HFFc6 (cell line): ENCODE results near the gene RBM33. TPM values are rescaled to one million over a fixed set of nuclear protein-coding genes. Genes with fewer than 3 reads are reported as not detected.

Source experiments
- DNase-seq: peaks from one replicate; pipeline ENCODE4 v3.0.0-alpha.2; 2018
- H3K27ac Mint-ChIP-seq: 2 replicates; pipeline ENCODE4 v1.8.0; 2020; ENCODE audit warnings: mild to moderate bottlenecking, mixed read lengths
- H3K27me3 Mint-ChIP-seq: 2 replicates; pipeline ENCODE4 v1.8.0; 2021; ENCODE audit warnings: mild to moderate bottlenecking, moderate library complexity, mixed read lengths; ENCODE audit not compliant: insufficient read depth
- H3K36me3 Mint-ChIP-seq: 2 replicates; pipeline ENCODE4 v1.8.0; 2021; ENCODE audit warnings: low read depth, mixed read lengths
- H3K4me1 Mint-ChIP-seq: 2 replicates; pipeline ENCODE4 v1.8.0; 2020; ENCODE audit warnings: low read depth, mixed read lengths
- H3K4me3 Mint-ChIP-seq: 2 replicates; pipeline ENCODE4 v1.8.0; 2020; ENCODE audit warnings: mild to moderate bottlenecking, moderate library complexity, mixed read lengths
- H3K9me3 Mint-ChIP-seq: 2 replicates; pipeline ENCODE4 v1.8.0; 2020; ENCODE audit warnings: mild to moderate bottlenecking, mixed read lengths
- CTCF ChIP-seq: fragments of 200-600 bp; sonication (generic); IDR thresholded peaks from 2 replicates; pipeline ENCODE4 v1.5.0; 2021; ENCODE audit warnings: antibody characterized with exemption, mild to moderate bottlenecking
- total RNA-seq, 6 experiments: library from RNA; stranded (reverse); fragmentation: NEBNext Ultra II Directional; extraction: Animal tissue kit (Norgen Biotek cat#: 25700); gene quantifications; 2 replicates in 1 of 6; 3 replicates in 5 of 6; pipeline ENCODE4 v1.2.3, GENCODE V29; 2021

Gene RBM33
- total RNA-seq, 6 experiments from 2014 or later = 31.5 to 38.9 (median 34.5) TPM

DNA sequence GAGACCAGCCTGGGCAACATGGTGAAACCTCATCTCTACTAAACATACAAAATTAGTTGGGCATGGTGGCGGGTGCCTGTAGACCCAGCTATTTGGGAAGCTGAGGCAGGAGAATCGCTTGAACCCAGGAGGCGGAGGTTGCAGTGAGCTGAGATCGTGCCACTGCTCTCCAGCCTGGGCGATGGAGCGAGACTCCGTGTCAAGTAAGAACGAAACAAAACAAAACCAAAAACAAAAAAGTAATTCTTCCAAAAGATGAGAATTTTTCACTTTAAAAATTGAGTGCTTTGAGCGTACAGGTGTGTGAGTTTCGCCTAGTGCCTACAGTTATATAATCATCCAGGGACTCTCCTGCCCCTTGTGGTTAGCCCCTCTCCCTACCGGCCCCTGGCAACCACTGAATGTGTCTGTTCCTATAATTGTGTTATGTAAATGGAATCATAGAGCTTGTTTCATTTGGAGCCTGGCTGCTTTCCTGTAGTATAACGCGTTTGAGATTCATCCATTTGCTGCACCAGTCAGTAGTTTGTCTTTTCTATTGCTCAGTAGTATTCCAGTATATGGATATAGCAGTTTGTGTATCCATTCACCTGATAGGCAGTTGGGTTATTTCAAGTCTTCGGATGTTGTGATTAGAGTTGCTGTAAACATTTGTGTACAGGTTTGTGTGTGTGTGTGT is 80.0 kb downstream of the RBM33 start:
- DNase-seq = no peak
- Mint-ChIP-seq H3K4me1 (no peaks in the 10 kb centered on the region; the same call in 1 of the 2 replicates), H3K27ac (no peak overlapping the region), H3K4me3 (no peak overlapping the region), H3K36me3 (no peaks in the 10 kb centered on the region), H3K27me3 (no peaks in the 10 kb centered on the region), H3K9me3 (no peaks in the 10 kb centered on the region)
- peak; percentile 27 for TF ChIP-seq CTCF

- no peaks in the 10 kb centered on the region for H3K9me3 Mint-ChIP-seq
- H3K4me3 Mint-ChIP-seq = no peak overlapping the region
- no peaks in the 10 kb centered on the region for H3K27me3 Mint-ChIP-seq
- TF ChIP-seq CTCF = no peak
- no peak for DNase-seq
- no peaks in the 10 kb centered on the region for H3K36me3 Mint-ChIP-seq
- no peak overlapping the region for H3K27ac Mint-ChIP-seq
- H3K4me1 Mint-ChIP-seq = peaks cover 5% of the 10 kb centered on the region
Measured at GRCh38 chr7:155725006-155725355, 80.5 kb downstream of the RBM33 start.

DNA sequence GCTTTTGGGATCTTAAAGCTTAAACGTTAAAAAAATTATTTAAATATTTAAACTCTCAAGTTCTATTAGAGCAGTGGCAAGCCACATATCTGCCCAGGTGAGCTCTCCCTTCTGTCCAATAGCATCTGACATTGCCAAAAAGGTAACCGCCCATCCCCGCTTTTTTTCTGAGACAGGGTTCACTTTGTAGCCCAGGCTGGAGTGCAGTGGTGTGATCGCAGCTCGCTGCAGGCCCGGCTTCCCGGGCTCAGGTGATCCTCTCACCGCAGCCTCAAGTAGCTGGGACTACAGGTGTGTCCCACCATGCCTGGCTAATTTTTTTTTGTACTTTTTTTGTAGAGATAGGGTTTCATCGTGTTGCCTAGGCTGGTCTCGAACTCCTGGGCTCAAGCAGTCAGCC is 83.2 kb downstream of the RBM33 start:
- no peak overlapping the region for H3K4me3 Mint-ChIP-seq
- H3K27ac Mint-ChIP-seq = no peak overlapping the region
- no peaks in the 10 kb centered on the region for H3K36me3 Mint-ChIP-seq

DNA sequence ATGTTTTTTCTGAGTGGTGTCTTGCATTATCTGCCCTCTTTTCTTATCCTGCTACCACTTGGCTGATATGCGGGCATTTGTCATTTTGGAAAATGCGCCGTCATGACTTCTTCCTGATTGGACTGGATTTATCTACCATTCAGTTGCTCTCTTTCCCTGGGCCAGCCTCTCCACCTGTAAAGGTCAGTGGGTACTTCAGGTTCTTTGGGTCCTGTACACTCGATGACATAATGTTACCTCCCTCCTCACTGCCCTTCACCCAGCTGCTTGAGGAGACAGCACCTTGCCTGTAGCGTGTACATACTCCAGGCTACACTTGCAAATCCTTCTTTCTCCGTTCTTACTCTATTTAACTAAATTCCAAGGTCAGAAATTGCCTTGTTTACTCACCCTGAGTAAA is 83.7 kb downstream of the RBM33 start:
- DNase-seq = no peak
- no peaks in the 10 kb centered on the region for H3K9me3 Mint-ChIP-seq
- H3K4me3 Mint-ChIP-seq = no peak overlapping the region
- H3K36me3 Mint-ChIP-seq = no peaks in the 10 kb centered on the region
- TF ChIP-seq CTCF = no peak
- no peak overlapping the region for H3K27ac Mint-ChIP-seq
- no peaks in the 10 kb centered on the region; the same call in 1 of the 2 replicates for H3K27me3 Mint-ChIP-seq
- peaks cover 9% of the 10 kb centered on the region for H3K4me1 Mint-ChIP-seq

More for the DNA sequence above, 83.2 kb downstream of the RBM33 start:
- Mint-ChIP-seq H3K4me1 (peaks cover 9% of the 10 kb centered on the region), H3K27me3 (no peaks in the 10 kb centered on the region; the same call in 1 of the 2 replicates), H3K9me3 (no peaks in the 10 kb centered on the region)
- no peak for DNase-seq
- no peak for TF ChIP-seq CTCF

DNA sequence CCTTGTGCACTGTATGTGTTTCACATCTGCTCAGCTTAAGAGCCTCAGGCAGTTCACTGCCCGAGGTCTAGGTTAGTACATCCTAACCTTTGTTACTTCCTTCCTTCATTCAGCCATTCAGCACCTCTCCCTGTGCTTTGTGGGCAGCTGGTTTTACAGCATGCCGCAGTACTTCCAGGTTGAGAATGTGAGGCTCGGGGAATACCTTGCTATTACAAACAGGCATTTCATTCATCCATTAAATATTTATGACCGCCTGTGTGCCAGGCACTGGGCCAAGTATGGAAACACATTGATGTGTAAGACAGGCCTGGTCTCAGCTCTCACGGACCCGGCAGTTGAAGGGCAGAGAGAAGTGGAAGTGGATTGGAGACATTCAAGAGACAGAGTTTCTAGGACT is 85.4 kb downstream of the RBM33 start:
- no peaks in the 10 kb centered on the region; the same call in 1 of the 2 replicates for H3K27me3 Mint-ChIP-seq
- no peak overlapping the region for H3K4me3 Mint-ChIP-seq
- no peaks in the 10 kb centered on the region for H3K36me3 Mint-ChIP-seq
- H3K4me1 Mint-ChIP-seq = peaks cover 9% of the 10 kb centered on the region
- H3K9me3 Mint-ChIP-seq = no peaks in the 10 kb centered on the region
- TF ChIP-seq CTCF = no peak
- no peak overlapping the region for H3K27ac Mint-ChIP-seq
- DNase-seq = no peak
